Smooth muscle cell (in vitro differentiated cells): ENCODE results near the gene ALKBH4. TPM values are rescaled to one million over a fixed set of nuclear protein-coding genes. Genes with fewer than 3 reads are reported as not detected.
"Not testable (repeated sequence)": the region's sequence is repeated elsewhere in the genome, so short reads cannot be mapped to it uniquely, and the experiment has no call there.

Experiments
- DNase-seq: peaks from one replicate; lab custom pipeline; 2025; ENCODE audit not compliant: unreplicated experiment; lab: John Stamatoyannopoulos, UW
- H2AFZ ChIP-seq: fragments of 200-600 bp; sonication (generic); 2 replicates; pipeline ENCODE4 v1.6.0; 2016; ENCODE audit warnings: antibody characterized with exemption, low read depth, mild to moderate bottlenecking
- H3F3A ChIP-seq: fragments of 200-600 bp; sonication (generic); 2 replicates; pipeline ENCODE4 v1.6.0; 2017; ENCODE audit warnings: antibody characterized with exemption, low read depth
- H3K27ac ChIP-seq: fragments of 200-600 bp; sonication (generic); 2 replicates; pipeline ENCODE4 v1.5.1; 2016; ENCODE audit warnings: low read depth, mild to moderate bottlenecking
- H3K27me3 ChIP-seq: fragments of 200-600 bp; sonication (generic); 2 replicates; pipeline ENCODE4 v1.6.1; 2016; ENCODE audit warnings: low read depth, mild to moderate bottlenecking
- H3K36me3 ChIP-seq: fragments of 200-600 bp; sonication (generic); 2 replicates; pipeline ENCODE4 v1.5.1; 2016; ENCODE audit warnings: low read depth
- H3K4me1 ChIP-seq: fragments of 200-600 bp; sonication (generic); 2 replicates; pipeline ENCODE4 v1.5.1; 2016; ENCODE audit warnings: low read depth
- H3K4me2 ChIP-seq: fragments of 200-600 bp; sonication (generic); 2 replicates; pipeline ENCODE4 v1.6.0; 2016; ENCODE audit warnings: mild to moderate bottlenecking
- H3K4me3 ChIP-seq: fragments of 200-600 bp; sonication (generic); 2 replicates; pipeline ENCODE4 v1.5.1; 2016; ENCODE audit warnings: mild to moderate bottlenecking
- H3K79me2 ChIP-seq: fragments of 200-600 bp; sonication (generic); 2 replicates; pipeline ENCODE4 v1.6.0; 2016; ENCODE audit warnings: low read depth, mild to moderate bottlenecking
- H3K9ac ChIP-seq: fragments of 200-600 bp; sonication (generic); 2 replicates; pipeline ENCODE4 v1.6.0; 2016; ENCODE audit warnings: low read depth
- H3K9me3 ChIP-seq: fragments of 200-600 bp; sonication (generic); replicated peaks from 2 replicates; pipeline ENCODE4 v1.5.1; 2016; ENCODE audit warnings: low read depth
- H4K20me1 ChIP-seq: fragments of 200-600 bp; sonication (generic); 2 replicates; pipeline ENCODE4 v1.6.0; 2016; ENCODE audit warnings: low read depth
- WGBS: methylation state at CpG from one replicate; pipeline ENCODE4 v1.1.7; 2016; ENCODE audit warnings: low lambda C conversion rate; 5-methylcytosine and 5-hydroxymethylcytosine counted together
- polyA plus RNA-seq: library from polyadenylated mRNA; unstranded; fragments of >200 nt; fragmentation: Nextera tagmentation; extraction: Ambion mirVana; gene quantifications from 2 replicates; pipeline ENCODE4 v1.2.1, GENCODE V29; 2016
- total RNA-seq: library from RNA; depleted of rRNA; stranded (reverse); fragments of >200 nt; gene quantifications from 2 replicates; pipeline ENCODE4 v1.2.3, GENCODE V29; 2014

ALKBH4 gene
- total and polyA plus RNA-seq, 2 experiments from 2014 or later: 7.0 to 15.7 TPM

- H3K79me2 ChIP-seq, H3K27me3 ChIP-seq, H3K4me2 ChIP-seq, DNase-seq, H3K27ac ChIP-seq, H3K4me3 ChIP-seq, H3F3A ChIP-seq, H4K20me1 ChIP-seq, H3K9ac ChIP-seq, H2AFZ ChIP-seq, H3K4me1 ChIP-seq, H3K9me3 ChIP-seq, H3K36me3 ChIP-seq: not testable (repeated sequence)
- no CpG with 5 or more reads among the region's 12 CpGs for WGBS
Measured at GRCh38 chr7:102503141-102503540, 38.5 kb upstream of the ALKBH4 start.

GRCh38 chr7:102498321-102498720 is 33.7 kb upstream of the ALKBH4 start:
- H2AFZ ChIP-seq, H3K4me2 ChIP-seq, H3K79me2 ChIP-seq, H3F3A ChIP-seq, H3K9ac ChIP-seq, H3K36me3 ChIP-seq, H3K4me3 ChIP-seq, H3K27me3 ChIP-seq, DNase-seq, H3K4me1 ChIP-seq, H3K9me3 ChIP-seq, H4K20me1 ChIP-seq, H3K27ac ChIP-seq: not testable (repeated sequence)
- WGBS: 97% methylated on average over 12 of the region's 16 CpGs

GRCh38 chr7:102497308-102497707 is 32.6 kb upstream of the ALKBH4 start:
- H4K20me1 ChIP-seq, H3K79me2 ChIP-seq, H3K4me2 ChIP-seq, H3F3A ChIP-seq, H3K27me3 ChIP-seq, H2AFZ ChIP-seq, H3K9me3 ChIP-seq, H3K4me1 ChIP-seq, H3K27ac ChIP-seq, H3K9ac ChIP-seq, H3K36me3 ChIP-seq, H3K4me3 ChIP-seq, DNase-seq: not testable (repeated sequence)
- 61% methylated on average over 1 of the region's 5 CpGs for WGBS

- H3K27me3 ChIP-seq, H3K27ac ChIP-seq, H3K36me3 ChIP-seq, H3K9me3 ChIP-seq, H3F3A ChIP-seq, H2AFZ ChIP-seq, H3K79me2 ChIP-seq, H3K4me3 ChIP-seq, H3K4me2 ChIP-seq, DNase-seq, H3K4me1 ChIP-seq, H4K20me1 ChIP-seq, H3K9ac ChIP-seq: not testable (repeated sequence)
- 100% methylated on average over 2 of the region's 10 CpGs for WGBS
Measured at GRCh38 chr7:102496861-102497260, 32.2 kb upstream of the ALKBH4 start.

GRCh38 chr7:102494473-102495149 is 29.9 kb upstream of the ALKBH4 start:
- not testable (repeated sequence) for H3K9ac ChIP-seq, H3K27me3 ChIP-seq, H2AFZ ChIP-seq, H3K79me2 ChIP-seq, H3K4me3 ChIP-seq, H3K4me2 ChIP-seq, H3K4me1 ChIP-seq, DNase-seq, H3K27ac ChIP-seq, H4K20me1 ChIP-seq, H3K9me3 ChIP-seq, H3K36me3 ChIP-seq, H3F3A ChIP-seq
- no CpG with 5 or more reads among the region's 67 CpGs for WGBS

- H3K9me3 ChIP-seq: not testable (repeated sequence)
Measured at GRCh38 chr7:102494026-102494425, 29.4 kb upstream of the ALKBH4 start.

GRCh38 chr7:102493220-102493935 is 28.7 kb upstream of the ALKBH4 start:
- H2AFZ ChIP-seq, DNase-seq, H3K9me3 ChIP-seq, H3F3A ChIP-seq, H3K79me2 ChIP-seq, H3K4me2 ChIP-seq, H3K4me3 ChIP-seq, H3K9ac ChIP-seq, H3K36me3 ChIP-seq, H3K27ac ChIP-seq, H3K27me3 ChIP-seq, H4K20me1 ChIP-seq, H3K4me1 ChIP-seq: not testable (repeated sequence)
- no CpG with 5 or more reads among the region's 33 CpGs for WGBS

More at GRCh38 chr7:102494026-102494425, 29.4 kb upstream of the ALKBH4 start:
- H2AFZ ChIP-seq, H3F3A ChIP-seq, H3K4me1 ChIP-seq, H3K79me2 ChIP-seq, DNase-seq, H3K4me2 ChIP-seq, H3K27ac ChIP-seq, H3K36me3 ChIP-seq, H3K4me3 ChIP-seq, H3K27me3 ChIP-seq, H3K9ac ChIP-seq, H4K20me1 ChIP-seq: not testable (repeated sequence)
- 42% methylated on average over 7 of the region's 15 CpGs for WGBS

- not testable (repeated sequence) for H3K9me3 ChIP-seq, H3K4me3 ChIP-seq, H4K20me1 ChIP-seq, H3K4me2 ChIP-seq, H3K36me3 ChIP-seq, H3K27me3 ChIP-seq, H3K79me2 ChIP-seq, H2AFZ ChIP-seq, H3K4me1 ChIP-seq, H3K9ac ChIP-seq, H3K27ac ChIP-seq, DNase-seq, H3F3A ChIP-seq
- 59% methylated on average over 3 of the region's 12 CpGs for WGBS
Measured at GRCh38 chr7:102490529-102491075, 25.9 kb upstream of the ALKBH4 start.
